GM21447 (cell line): ENCODE data around the gene RASD1.
"Not testable (repeated sequence)": the region's sequence is repeated elsewhere in the genome, so short reads cannot be mapped to it uniquely, and the experiment has no call there.

Experiments
- ATAC-seq: cut with Tn5 transposase; IDR thresholded peaks from one replicate; pipeline ENCODE4 v1.9.1; 2021; ENCODE audit not compliant: unreplicated experiment

RASD1 gene

DNA sequence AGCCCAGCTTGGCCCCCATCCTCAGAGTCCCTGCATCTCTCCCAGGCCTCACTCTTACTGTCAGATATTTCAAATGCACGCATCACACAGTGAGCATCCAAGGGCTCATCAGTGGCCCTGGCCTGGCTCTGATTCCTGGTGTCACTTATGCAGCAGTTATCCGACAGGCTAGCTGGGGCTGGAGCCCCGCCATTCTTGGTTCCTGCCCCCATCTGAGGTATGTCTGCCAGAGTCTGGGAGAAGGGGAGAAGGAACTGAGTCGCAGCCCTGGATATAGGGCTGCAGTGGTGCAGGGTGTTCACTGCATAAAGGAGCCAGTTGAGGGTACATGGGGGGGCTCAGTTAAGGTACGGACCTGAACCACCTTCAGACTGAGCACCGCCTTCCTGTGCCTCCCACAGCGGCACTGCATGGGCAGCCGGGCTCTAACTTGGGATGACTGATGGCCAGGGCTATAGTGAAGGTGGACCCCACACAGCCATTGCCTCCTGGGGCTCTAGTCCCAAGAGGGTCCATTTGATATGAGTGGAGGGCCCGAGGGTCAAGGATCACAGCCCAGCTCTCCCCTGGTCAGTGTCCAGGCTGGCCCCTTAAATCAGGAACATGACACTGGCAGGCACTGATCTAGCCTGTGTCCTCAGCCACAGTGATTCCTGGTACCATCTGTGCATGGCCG lies 1.8 kb upstream of the RASD1 start:
- ATAC-seq, result no peak

DNA sequence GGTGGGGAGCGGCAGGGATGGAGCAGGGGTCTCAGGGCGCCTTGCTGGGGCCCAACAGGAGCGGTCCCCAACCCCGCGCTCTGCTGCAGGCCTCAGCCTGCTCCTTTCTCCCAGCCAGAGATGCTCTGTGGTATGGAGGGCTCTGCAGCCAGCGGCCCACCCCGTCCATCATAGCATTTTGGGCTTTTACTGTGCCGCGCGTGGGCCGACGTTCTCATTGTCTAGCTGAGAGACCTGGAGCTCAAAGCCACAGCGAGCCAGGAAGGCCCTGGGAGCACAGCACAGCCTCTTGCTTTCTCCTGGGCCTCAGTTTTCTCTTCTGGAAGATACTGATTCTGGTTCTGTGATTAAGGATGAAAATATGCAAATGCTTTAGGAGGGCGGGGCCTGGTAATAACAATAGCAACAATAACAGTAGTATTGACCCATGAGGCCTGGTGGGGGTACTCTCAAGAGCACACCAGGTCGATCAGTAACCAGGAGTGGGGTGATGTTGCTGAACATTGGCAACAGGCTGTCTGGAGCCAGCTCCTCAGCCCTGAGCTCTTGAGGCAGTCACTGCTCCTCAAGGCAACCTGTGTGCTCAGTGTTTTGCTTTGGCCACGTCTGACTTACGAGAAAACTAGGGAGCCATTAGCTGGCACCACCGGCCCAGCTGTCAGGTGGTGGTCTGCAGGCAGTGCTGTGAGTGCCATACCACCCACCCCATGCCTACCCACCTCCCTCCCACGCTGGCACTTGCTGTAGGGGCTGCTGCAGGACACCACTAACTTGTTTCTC lies 1.1 kb upstream of the RASD1 start:
- no peak for ATAC-seq

DNA sequence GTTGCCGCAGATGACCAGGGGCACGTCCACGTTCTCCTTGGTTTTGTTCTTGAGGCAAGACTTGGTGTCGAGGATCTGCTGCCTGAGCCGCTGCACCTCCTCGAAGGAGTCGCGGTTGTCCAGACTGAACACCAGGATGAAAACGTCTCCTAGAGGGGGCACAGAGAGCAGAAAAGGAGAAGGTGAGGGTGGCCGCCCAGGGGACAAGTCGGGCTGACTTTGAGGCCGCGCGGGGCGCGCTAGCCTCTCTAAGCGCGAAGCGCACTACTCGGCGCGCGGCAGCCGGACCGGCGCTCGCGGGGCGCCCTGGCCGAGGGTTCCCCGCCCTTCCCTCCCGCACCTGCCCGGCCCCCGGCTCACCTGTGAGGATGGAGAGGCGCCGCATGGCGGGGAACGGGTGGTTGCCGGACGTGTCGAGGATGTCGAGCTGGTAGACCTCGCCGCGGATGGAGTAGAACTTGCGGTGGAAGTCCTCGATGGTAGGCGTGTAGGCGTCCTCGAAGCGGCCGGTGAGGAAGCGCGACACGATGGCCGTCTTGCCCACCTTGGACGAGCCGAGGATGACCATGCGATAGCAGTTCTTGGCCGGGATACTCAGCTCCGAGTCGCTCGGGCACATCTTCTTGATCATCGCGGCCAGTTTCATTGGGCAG lies 533 bp downstream of the RASD1 start:
- ATAC-seq, result no peak

- ATAC-seq, result no peak
These were observed 1.2 kb downstream of the RASD1 start for GRCh38 chr17:17494870-17495535.

DNA sequence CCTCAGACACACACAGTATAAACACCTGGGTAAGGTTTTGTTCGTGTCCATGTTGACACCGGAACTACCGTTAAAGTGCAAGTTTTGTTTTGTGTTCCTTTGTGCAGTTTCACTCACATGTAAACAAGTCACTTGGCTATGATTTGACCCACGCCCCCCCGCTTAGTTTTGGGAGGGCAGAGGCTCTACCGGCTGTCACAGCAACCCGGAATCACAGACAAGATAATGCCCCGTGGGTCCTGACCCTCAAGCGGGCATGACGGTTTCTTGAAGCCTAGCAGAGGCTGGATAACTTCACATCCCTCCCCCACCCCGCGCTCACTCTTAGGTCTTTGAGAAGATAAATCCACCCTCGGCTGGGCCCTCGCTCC lies 1.7 kb downstream of the RASD1 start:
- no peak for ATAC-seq

- no peak for ATAC-seq
These were observed 2.2 kb downstream of the RASD1 start for GRCh38 chr17:17493986-17494466.

DNA sequence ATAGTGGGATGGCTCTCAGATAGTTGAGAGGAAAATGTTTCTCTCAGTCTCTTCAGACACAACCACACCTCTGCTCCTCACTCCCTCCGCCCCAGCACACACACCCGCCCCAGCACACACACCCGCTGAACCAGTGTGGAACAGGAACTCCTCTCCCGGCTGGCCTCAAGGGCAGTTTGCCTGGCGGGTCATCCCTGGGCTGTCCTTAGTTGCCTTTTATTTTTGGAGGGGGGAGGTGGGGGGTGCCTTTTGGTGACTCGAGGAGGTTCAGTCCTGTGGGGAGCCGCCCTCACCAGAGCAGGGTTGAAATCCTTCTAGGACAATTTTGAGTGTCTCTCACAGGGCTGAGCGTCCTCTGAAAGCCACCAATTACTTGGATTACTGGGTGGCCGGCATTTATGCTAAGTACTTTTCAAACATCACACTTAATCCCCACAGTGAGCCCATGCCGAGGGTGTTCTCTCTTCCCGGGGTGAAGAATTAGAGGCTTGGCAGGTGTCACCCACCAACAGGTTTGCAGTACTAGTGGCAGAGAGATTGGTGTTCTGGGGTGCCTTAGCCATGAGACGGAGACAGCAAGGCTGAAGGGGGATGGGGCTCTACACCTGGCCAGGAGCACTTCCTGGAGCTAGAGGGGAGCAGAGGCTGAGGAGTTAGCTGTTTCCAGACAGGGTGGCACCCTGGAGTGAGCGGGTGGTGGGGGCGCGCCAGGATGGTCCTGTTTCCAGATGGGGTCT lies 2.8 kb downstream of the RASD1 start:
- no peak for ATAC-seq

DNA sequence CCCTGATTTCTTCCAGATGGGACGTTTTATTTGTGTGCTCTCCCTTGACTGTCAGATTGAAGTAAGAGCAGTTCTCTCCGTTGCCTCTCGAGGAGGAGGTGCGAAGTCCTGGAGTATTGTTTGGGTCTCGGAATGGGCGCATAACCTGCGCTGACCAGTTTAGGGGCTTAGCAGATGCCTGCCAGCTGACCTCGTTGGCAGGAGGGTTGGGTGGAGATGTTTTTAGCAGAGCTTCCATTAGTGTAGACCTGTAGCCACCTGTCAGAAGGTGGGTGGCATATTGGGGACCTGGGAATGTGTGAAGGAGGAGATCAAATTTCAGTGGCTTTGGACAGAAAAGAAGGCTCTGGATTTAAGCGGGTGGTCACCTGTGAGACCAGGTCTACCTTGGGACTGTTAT lies 3.6 kb downstream of the RASD1 start:
- no peak for ATAC-seq

DNA sequence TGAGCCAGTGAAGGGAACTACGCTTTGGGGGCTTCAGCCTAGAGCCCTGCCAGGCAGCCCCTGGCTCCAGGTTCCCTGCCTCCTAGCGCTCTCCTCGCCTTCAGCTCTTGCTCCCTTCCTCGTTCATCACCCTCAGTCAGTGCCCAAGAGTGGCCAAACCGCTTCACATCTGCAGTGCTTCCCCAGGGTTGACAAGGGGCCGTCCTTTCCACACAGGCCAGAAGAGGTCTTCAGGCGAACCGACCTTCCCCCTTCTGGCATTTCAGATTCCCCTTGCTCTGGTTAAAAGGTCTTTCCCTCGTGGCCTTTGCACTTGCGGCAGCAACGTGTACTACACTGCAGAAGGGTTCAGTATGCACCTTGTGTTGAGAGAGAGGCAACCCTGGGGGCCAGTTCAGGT lies 4.1 kb downstream of the RASD1 start:
- ATAC-seq, result no peak

GRCh38 chr17:17491546-17491988 lies 4.6 kb downstream of the RASD1 start:
- no peak for ATAC-seq

DNA sequence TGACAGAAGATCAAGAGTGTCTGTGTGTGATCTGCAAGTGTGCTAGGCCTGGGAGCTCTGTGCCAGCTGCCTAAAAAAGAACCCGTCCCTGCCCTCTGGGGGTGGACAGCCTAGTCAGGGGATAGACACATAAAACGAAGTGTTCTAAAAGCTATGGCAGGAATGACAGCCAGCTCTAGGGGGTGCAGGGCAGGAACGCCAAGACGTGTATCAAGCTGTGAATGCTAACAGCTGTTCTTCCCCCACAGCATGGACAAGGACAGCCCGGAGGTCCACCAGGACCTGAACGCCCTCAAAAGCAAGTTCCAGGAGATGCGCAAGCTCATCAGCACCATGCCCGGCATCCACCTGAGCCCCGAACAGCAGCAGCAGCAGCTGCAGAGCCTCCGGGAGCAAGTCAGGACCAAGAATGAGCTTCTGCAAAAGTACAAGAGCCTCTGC lies 5.1 kb downstream of the RASD1 start:
- ATAC-seq, result no peak

- ATAC-seq, result no peak
These were observed 8.2 kb downstream of the RASD1 start for GRCh38 chr17:17487998-17488397.

DNA sequence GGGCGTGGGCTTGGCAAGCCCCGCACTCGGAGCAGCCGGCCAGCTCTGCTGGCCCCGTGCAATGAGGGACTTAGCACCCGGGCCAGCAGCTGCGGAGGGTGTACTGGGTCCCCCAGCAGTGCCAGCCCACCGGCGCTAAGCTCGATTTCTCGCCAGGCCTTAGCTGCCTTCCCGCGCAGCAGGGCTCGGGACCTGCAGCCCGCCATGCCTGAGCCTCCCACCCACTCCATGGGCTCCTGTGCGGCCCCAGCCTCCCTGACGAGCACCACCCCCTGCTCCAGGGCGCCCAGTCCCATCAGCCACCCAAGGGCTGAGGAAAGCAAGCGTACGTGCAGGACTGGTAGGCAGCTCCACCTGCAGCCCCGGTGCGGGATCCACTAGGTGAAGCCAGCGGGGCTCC lies 9.8 kb downstream of the RASD1 start:
- not testable (repeated sequence) for ATAC-seq

GRCh38 chr17:17485420-17485819 lies 10.8 kb downstream of the RASD1 start:
- ATAC-seq, result no peak

DNA sequence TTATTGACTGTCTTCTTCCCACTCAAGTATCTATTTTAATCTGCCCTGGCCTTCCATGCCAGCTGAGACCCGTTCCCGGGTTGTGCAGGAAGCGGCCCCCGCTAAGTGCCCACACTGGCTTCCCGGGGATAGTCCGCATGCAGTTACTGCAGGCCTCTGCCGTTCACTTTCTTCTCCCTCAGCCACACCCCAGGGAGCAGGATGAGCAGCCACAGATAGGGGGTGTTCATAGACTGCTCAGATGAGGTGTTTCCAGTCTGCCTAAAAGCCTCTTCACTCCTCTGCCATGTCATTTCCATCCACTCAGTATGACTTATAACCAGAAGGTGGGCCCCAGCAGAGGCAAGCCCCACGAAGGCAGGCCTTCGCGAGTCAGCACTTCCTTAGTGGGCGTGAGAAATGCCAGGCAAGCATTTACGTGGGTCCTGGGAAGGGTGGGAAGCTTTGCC lies 11.7 kb downstream of the RASD1 start:
- no peak for ATAC-seq

GRCh38 chr17:17481860-17482259 lies 14.3 kb downstream of the RASD1 start:
- ATAC-seq, result no peak

GRCh38 chr17:17480593-17481148 lies 15.5 kb downstream of the RASD1 start:
- ATAC-seq, result no peak

- ATAC-seq, result no peak
These were observed 17.0 kb downstream of the RASD1 start for GRCh38 chr17:17479209-17479608.

GRCh38 chr17:17476865-17477467 lies 19.2 kb downstream of the RASD1 start, which contains the start of gene MED9:
TSS of gene MED9 (plus strand) at chr17:17477000. CDS start at chr17:17477042, 42 bp downstream.
- ATAC-seq, result peak; percentile 82

DNA sequence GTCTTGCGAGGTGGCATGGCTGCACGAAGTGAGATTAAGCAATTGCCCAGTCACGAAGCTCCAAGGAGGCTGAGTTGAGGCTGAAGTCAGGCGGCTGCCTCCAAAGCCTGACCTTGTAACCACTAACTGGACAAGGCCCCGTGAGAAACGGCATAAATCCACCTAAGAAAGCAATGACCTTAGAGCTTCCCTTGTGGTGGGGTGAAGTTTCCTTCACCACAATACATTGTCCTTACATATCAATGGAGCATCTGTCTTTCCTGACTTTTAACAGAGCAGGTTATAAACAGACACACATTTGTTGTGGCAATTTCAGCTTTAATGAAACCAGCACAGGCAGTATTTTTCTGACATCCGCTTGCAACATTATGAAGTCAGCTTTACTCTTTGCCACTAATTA lies 21.9 kb downstream of the RASD1 start:
- ATAC-seq, result no peak
